ENCODE results near the gene MLXIP. TPM values are rescaled to one million over a fixed set of nuclear protein-coding genes. Genes with fewer than 3 reads are reported as not detected.
"Not testable (repeated sequence)": the region's sequence is repeated elsewhere in the genome, so short reads cannot be mapped to it uniquely, and the experiment has no call there.

Gene MLXIP
- total RNA-seq, 1 donor from 2014 or later, result 12.5 TPM

- DNase-seq, result no peak
Measured at GRCh38 chr12:122054842-122055520, 23.6 kb upstream of the MLXIP start.

- DNase-seq, result not testable (repeated sequence)
Measured at GRCh38 chr12:122056406-122056805, 22.1 kb upstream of the MLXIP start.

- DNase-seq, result no peak
Measured at GRCh38 chr12:122057007-122057735, 21.4 kb upstream of the MLXIP start.

DNA sequence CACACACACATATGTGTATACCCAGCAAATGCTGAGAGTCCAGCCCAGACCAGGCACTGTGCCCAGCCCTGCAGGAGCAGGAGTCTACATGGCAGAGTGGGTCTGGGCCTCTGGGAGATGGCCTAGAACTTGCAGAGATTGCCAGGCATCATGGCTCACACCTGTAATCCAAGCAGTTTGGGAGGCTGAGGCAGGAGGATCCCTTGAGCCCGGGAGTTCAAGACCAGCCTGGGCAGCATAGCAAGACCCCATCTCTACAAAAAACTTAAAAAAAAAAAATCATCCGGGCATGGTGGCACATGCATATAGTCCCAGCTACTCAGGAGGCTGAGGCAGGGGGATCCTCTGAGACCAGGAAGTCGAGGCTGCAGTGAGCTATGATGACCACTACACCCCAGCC, 20.8 kb upstream of the MLXIP start:
- DNase-seq, result no peak

- no peak for DNase-seq
Measured at GRCh38 chr12:122058549-122059149, 19.9 kb upstream of the MLXIP start.

DNA sequence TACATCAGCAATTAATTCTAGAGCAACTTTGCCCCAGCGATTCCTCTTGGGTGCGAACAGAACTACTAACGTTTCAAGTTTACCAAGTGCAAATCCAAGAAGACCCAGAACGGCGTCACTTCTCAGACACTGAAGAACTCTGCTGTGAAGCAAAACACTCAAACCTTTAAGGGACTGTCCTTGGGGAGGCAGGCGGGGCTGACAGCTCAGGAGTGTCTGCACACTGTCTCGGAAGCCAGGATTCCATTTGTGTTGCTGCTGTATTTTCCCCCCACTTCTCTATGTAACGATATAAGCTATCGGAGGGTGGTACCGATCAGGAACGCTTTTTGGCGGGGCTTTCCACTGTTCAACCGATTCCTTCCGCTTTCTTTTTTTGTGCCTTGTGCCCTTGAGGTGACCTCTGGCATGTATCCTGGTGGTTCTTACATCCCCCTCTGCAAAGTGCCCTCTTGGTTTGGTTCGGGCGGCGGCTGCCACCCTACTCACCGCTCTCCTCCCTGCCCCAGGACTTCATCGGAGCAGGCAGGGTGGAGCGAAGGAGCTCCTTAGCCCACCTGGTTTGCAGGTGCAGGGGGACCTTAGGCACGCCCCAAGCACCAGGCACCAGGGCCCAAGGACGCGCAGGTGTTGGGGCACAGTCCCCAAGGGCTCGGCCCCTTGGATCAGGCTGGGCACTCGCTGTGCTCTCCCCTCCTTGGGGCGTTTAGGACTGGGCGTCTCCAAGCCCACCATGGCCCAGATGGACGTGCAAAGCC, 19.2 kb upstream of the MLXIP start:
- no peak for DNase-seq

DNA sequence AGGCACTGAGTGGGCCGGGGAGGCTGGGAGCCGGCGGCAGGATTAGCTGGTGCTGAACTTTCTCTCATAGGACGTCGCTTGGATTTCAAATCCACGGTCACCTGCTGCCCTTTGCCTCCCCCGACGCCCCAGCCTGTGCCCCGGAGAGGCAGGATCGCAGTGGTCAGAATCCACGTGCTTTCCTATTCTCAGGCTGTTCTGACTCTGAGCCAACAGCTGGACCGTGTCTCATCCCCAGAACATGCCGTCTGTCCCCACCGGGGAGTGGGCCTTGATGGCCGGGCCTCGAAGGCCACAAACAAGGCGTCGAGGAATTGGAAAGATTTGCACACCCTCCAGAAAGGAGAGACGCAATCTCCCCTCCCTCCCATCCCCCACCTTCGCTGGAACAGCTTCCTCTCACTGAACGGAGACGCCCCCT, 18.5 kb upstream of the MLXIP start:
- DNase-seq, result no peak

- no peak for DNase-seq
Measured at GRCh38 chr12:122061253-122061652, 17.3 kb upstream of the MLXIP start.

DNA sequence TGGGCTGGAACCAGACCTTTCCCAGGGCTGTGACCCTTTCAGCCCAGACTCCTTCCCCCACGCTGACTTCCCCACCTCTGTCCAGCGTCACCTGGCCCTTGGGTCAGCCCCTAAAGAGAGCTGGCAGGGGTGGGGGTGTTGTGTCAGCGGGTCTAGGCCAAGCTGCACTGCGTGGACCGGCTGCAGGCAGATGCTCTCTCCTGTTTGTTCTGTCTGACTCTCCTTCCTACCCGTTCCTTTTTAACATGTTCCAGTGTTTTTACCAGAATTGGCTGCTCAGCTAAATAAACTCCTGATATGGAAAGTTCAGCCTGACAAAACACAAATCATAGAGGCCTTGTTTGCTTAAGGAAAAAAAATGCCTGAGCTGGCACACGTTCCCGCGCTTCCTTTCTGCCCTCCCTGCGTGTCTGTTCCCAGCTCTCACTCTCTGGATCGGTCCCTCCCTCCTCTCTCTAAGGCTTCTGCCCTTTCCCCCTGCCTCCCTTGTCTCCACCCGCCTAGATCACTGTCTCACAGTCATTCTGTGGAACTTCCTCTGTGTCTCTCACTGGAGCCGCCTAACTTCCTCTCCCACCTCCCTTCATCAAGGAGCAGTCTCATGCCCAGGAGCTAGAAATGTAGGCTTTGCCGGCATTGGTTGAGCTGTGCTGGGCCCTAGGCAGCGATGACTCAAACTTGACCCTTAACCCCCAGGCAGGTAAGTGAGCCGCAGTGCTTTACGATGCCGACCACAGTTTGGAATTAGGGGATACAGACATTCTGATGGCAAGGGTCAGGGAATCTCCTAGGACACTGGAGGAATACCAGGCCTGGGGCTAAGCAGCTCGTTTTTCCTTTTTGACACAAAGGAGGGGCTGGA, 15.5 kb upstream of the MLXIP start:
- peak; percentile 51 for DNase-seq

- DNase-seq, result no peak
Measured at GRCh38 chr12:122063694-122064024, 14.9 kb upstream of the MLXIP start.

DNA sequence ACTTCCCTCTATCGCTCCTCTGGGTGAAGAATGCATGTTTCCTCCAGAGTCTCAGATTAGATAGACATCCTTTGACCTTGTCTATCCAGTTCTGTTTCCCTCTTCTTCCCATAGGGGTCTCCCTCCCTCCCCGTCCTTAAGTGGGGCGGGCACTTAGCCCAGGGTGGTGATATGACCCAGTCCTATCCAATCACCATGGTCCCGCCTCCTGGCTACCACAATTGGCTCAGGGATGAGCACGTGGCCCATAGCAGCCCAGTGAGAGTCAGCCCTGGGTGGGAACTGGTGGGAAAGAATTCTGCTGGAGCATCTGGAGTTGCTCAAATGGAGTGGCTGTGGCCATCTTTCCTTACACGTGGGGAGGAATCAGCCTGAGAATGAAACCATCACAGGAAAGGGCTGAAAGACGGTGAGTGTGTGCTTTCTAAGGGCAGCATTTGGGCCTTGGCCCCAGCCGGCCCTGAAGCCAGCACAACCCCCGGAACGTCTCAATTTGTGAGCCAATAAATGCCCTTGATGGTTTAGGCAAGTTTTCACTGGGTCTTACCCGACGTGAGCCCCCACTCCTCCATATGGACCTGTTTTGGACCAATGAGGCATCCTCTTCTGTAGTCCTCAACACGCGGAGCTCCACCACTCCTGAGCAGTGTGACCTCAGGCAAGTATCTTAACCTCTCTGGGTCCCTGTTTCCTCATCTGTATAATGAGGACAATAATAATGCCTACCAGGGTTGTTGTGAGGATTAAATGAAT, 14.4 kb upstream of the MLXIP start:
- peak; percentile 82 for DNase-seq

DNA sequence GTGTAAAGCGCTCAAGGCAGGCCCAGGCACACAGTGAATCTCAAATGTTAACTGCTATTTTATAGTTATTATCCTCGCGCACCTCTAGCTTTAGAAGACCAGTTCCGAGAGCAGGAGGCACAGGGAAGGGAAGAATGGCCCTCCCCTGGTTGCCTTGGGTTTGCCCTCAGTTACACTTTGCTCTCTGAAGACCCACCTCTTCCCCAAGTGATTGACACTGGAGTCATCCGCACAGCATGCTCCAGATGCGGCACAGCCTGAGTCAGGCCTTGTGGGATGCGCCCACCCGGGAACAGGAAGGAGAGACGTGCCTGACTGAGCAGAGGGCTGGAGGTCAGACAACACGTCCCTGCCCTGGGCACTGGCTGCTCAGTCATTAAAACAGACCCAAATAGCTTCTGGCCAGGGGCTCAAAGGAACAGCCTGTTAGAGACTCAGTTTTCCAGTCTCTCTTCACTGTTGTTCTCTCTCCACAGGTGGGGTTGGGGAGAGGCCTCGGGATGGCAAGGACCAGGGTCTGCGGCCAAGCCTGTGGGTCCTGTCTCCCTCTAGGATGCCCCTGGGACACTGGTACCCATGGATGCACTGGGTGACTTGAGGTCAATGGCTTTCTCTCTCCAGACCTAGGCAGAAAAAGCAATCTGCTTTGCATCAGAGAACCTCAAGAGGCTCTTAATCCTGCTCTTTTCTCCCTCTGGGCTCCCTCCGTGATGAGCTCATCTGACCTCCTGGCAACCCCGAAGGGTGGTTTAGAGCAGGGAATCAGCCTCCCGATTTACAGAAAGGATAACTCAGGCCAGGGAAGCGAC, 13.6 kb upstream of the MLXIP start:
- DNase-seq, result peak; percentile 56

DNA sequence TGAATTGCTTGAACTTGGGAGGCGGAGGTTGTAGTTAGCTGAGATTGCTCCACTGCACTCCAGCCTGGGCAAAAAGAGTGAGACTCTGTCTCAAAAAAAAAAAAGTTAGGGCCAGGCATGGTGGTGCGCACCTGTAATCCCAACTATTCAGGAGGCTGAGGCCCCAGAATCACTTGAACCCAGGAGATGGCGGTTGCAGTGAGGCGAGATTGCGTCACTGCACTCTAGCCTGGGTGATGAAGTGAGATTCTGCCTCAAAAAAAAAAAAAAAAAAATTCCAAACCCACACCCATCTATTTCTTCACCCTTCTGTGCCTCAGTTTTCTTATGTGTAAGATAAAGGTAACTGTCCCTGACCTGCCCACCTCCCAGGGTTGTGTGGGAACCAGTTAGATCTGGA, 11.0 kb upstream of the MLXIP start:
- no peak for DNase-seq

- DNase-seq, result no peak
Measured at GRCh38 chr12:122067966-122068365, 10.6 kb upstream of the MLXIP start.

GRCh38 chr12:122072031-122072970, 6.3 kb upstream of the MLXIP start:
- DNase-seq, result no peak

- no peak for DNase-seq
Measured at GRCh38 chr12:122073815-122074214, 4.7 kb upstream of the MLXIP start.

DNA sequence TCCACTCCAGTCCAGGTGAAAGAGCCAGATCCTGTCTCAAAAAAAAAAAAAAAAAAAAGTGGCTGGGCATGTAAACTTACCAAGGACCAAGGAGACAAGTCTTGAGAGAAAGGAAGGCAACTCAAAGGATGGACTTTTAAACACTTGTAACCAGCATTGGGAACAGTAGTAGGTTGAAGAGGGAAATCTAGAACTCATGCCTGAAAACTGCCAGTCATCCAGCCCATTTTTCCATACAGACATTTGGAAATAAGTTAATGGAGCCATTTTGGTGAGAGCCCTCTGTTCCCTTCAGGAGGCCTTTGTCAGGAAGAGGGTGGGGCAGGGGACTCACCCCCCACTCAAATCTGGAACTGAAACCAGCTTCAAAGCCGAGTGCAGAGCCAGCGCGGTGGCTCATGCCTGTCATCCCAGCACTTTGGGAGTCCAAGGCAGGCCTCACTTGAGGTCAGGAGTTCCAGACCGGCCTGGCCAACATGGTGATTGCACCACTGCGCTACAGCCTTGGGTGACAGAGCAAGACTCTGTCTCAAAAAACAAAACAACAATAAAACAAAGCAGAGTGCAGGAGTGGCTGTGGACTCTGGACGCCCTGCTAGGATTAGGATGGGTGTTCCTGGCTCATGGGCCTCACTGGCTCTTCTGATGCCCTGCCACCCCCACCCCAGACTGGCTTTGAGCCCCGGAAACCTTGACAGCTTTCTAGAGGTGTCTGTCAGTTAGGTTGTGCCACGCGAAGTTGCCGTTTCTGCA, 1.6 kb upstream of the MLXIP start:
- no peak for DNase-seq

- DNase-seq, result no peak
Measured at GRCh38 chr12:122079033-122079531, 526 bp downstream of the MLXIP start.

Data from skin of body (tissue), 2 donors.